K562 (cell line): Measurements from ENCODE around the gene ESX1. TPM values are rescaled to one million over a fixed set of nuclear protein-coding genes. Genes with fewer than 3 reads are reported as not detected.

Experiments
- ATAC-seq: fragments of 200-7000 bp; cut with Tn5 transposase; 3 replicates; pipeline ENCODE4 v1.9.1; 2020; ENCODE audit warnings: moderate library complexity
- BruUV-seq: library from RNA; stranded (reverse); fragments of 400-500 nt; replicated peaks from 2 replicates; lab custom pipeline; 2021; lab: Mats Ljungman, UMichigan
- CTCF ChIA-PET: fragments of 300-600 bp; formaldehyde crosslinking; extraction: SDS; loops from one replicate; lab custom pipeline; 2021; ENCODE audit warnings: low intra/inter-chr PET ratio; lab: Yijun Ruan, JAX
- POLR2A ChIA-PET: fragments of 300-600, 350-650 bp; sonication (Branson Sonifier 250); formaldehyde crosslinking; extraction: SDS; loops from one replicate; lab custom pipeline; 2021; ENCODE audit warnings: antibody characterized with exemption, inconsistent platforms; lab: Yijun Ruan, JAX
- DNase-seq, 4 experiments: peaks; one replicate each; pipeline versions ENCODE4 v3.0.0 to v3.0.0-alpha.2; 2011 to 2018; ENCODE audit warnings: low spot score in 3 of 4, mixed read lengths in 3 of 4; ENCODE audit errors: extremely low read depth in 1 of 4
- FAIRE-seq: peaks from 2 replicates; lab custom pipeline; 2011; peaks lifted over from hg19 to GRCh38; lab: Jason Lieb, UNC
- H2AFZ ChIP-seq: 2 replicates; pipeline ENCODE4 v1.6.0; 2011; ENCODE audit warnings: low read depth, low read length, control low read depth, inconsistent platforms
- H3K27ac ChIP-seq: fragments of 200-600 bp; 3 replicates; pipeline ENCODE4 v1.8.0; 2011; ENCODE audit warnings: low read depth, mild to moderate bottlenecking, control low read depth, inconsistent platforms, low read length, moderate library complexity, mixed read lengths; ENCODE audit errors: extremely low read depth
- H3K27me3 ChIP-seq, 2 experiments: fragments of 300-600 bp in 1 of 2; 2 replicates in 1 of 2; 3 replicates in 1 of 2; pipeline versions ENCODE4 v1.6.0 to v1.8.0; 2011; ENCODE audit warnings: inconsistent platforms in 2 of 2, low read length in 2 of 2, mild to moderate bottlenecking in 1 of 2, mixed read lengths in 1 of 2, moderate library complexity in 1 of 2; ENCODE audit not compliant: control insufficient read depth in 2 of 2, insufficient read depth in 2 of 2
- H3K36me3 ChIP-seq: fragments of 300-600 bp; 3 replicates; pipeline ENCODE4 v1.8.0; 2011; ENCODE audit warnings: mild to moderate bottlenecking, low read length, inconsistent platforms; ENCODE audit not compliant: control insufficient read depth, insufficient read depth
- H3K4me1 ChIP-seq, 2 experiments: fragments of 200-600 bp in 1 of 2; replicated peaks in 1 of 2; 2 replicates in 1 of 2; 3 replicates in 1 of 2; pipeline versions ENCODE4 v1.5.1 to v1.8.0; 2011; ENCODE audit warnings: inconsistent platforms in 2 of 2, low read length in 2 of 2, mild to moderate bottlenecking in 1 of 2, mixed read lengths in 1 of 2, moderate library complexity in 1 of 2; ENCODE audit not compliant: control insufficient read depth in 2 of 2, insufficient read depth in 2 of 2
- H3K4me2 ChIP-seq: 2 replicates; pipeline ENCODE4 v1.6.1; 2011; ENCODE audit warnings: low read length, control low read depth, inconsistent platforms, mixed read lengths; ENCODE audit not compliant: insufficient read depth
- H3K4me3 ChIP-seq: fragments of 200-600 bp; sonication (generic), shearing (Covaris generic); 2 replicates; pipeline ENCODE4 v1.5.1; 2016; ENCODE audit warnings: control low read depth, inconsistent platforms
- H3K79me2 ChIP-seq: fragments of 200-600 bp; 3 replicates; pipeline ENCODE4 v1.8.0; 2011; ENCODE audit warnings: low read length, inconsistent platforms; ENCODE audit not compliant: control insufficient read depth, insufficient read depth
- H3K9ac ChIP-seq, 2 experiments: 2 replicates each; pipeline versions ENCODE4 v1.6.0 to v1.6.1; 2011; ENCODE audit warnings: low read depth in 2 of 2, low read length in 2 of 2, control low read depth in 1 of 2, inconsistent platforms in 1 of 2, mild to moderate bottlenecking in 1 of 2, mixed read lengths in 1 of 2; ENCODE audit not compliant: insufficient read depth in 1 of 2
- H3K9me1 ChIP-seq: one replicate; pipeline ENCODE4 v1.6.0; 2011; ENCODE audit warnings: inconsistent platforms, mild to moderate bottlenecking, low read length, moderate library complexity; ENCODE audit not compliant: control insufficient read depth, insufficient read depth
- H3K9me3 ChIP-seq: replicated peaks from 2 replicates; pipeline ENCODE4 v1.5.1; 2011; ENCODE audit warnings: low read depth, low read length, inconsistent platforms; ENCODE audit not compliant: control insufficient read depth, insufficient read depth
- H4K20me1 ChIP-seq: replicated peaks from 2 replicates; pipeline ENCODE4 v1.6.1; 2011; ENCODE audit warnings: low read length, inconsistent platforms, mixed read lengths; ENCODE audit not compliant: control insufficient read depth, insufficient read depth
- HDAC2 ChIP-seq: fragments of 450-650 bp; IDR thresholded peaks from 2 replicates; pipeline ENCODE4 v1.6.1; 2016; ENCODE audit warnings: mild to moderate bottlenecking
- MYC ChIP-seq, 2 experiments: fragments of 250-450 bp in 1 of 2; sonication (Bioruptor Pico) in 1 of 2; IDR thresholded peaks; 2 replicates each; pipeline versions ENCODE4 v1.5.1 to v1.6.1; 2012 to 2021; ENCODE audit warnings: low read depth in 2 of 2, borderline replicate concordance in 1 of 2, improper control_type of control experiment in 1 of 2, low read length in 1 of 2, mild to moderate bottlenecking in 1 of 2, moderate library complexity in 1 of 2
- NONO ChIP-seq, 2 experiments: fragments of 200-400 bp in 1 of 2; fragments of 450-650 bp in 1 of 2; formaldehyde crosslinking in 1 of 2; IDR thresholded peaks; 2 replicates each; pipeline ENCODE4 v1.6.1; 2017; ENCODE audit warnings: low read depth in 2 of 2, mild to moderate bottlenecking in 2 of 2, moderate library complexity in 2 of 2, low read length in 1 of 2
- STAT5A ChIP-seq: IDR thresholded peaks from 2 replicates; pipeline ENCODE4 v1.6.1; 2012; ENCODE audit warnings: low read length, inconsistent platforms, borderline replicate concordance
- ZNF121 ChIP-seq: sonication (generic); formaldehyde crosslinking; conservative IDR thresholded peaks from 2 replicates; pipeline ENCODE4 v1.8.0; 2022; ENCODE audit warnings: missing genetic modification reagents
- ZNF589 ChIP-seq: fragments of 200-800 bp; sonication (Bioruptor generic); IDR thresholded peaks from 2 replicates; pipeline ENCODE4 v1.6.1; 2016; ENCODE audit warnings: low read depth, missing genetic modification characterization, missing compliant biosample characterization
- ZZZ3 ChIP-seq: fragments of 450-650 bp; IDR thresholded peaks from 2 replicates; pipeline ENCODE4 v1.6.1; 2016; ENCODE audit warnings: antibody characterized with exemption, mild to moderate bottlenecking, moderate library complexity
- WGBS: fragments of 100-300 bp; shearing (Covaris generic); methylation state at CpG from one replicate; pipeline ENCODE4 v1.1.6; 2016; ENCODE audit warnings: low coverage, mixed read lengths; ENCODE audit not compliant: insufficient coverage; ENCODE audit errors: missing lambda C conversion rate; 5-methylcytosine and 5-hydroxymethylcytosine counted together
- in situ Hi-C: fragments of 300-500 bp; cut with MboI; formaldehyde crosslinking; loops from 4 replicates; pipeline ENCODE4 v1.15.0; 2018; ENCODE audit warnings: inconsistent platforms, mixed read lengths
- intact Hi-C: fragments of 100-400 bp; cut with micrococcal nuclease; formaldehyde crosslinking; loops from 2 replicates; pipeline ENCODE4 v1.14.2; 2022
- polyA plus RNA-seq, 8 experiments: library from polyadenylated mRNA; depleted of rRNA in 4 of 8; stranded (reverse) in 5 of 8; unstranded in 3 of 8; fragments of >200 nt; fragmentation: Nextera tagmentation in 2 of 8; fragmentation: Illumina TruSeq in 1 of 8; extraction: Ambion mirVana in 2 of 8; extraction: Trizol in 1 of 8; gene quantifications; 2 replicates each; pipeline versions ENCODE4 v1.2.1 to v1.2.3, GENCODE V29; 2011 to 2014; ENCODE audit warnings: inconsistent platforms in 1 of 8, missing spikeins in 1 of 8
- total RNA-seq, 7 experiments: library from RNA; depleted of rRNA in 6 of 7; stranded (reverse); fragments of >200 nt in 6 of 7; fragmentation: Illumina TruSeq in 2 of 7; extraction: Trizol in 2 of 7; gene quantifications; 2 replicates each; pipeline versions ENCODE4 v1.2.1 to v1.2.3, GENCODE V29; 2011 to 2021; ENCODE audit warnings: low replicate concordance in 1 of 7
- TF ChIP-seq, protein P1 (sequence below): fragments of 450-650 bp; IDR thresholded peaks from one replicate; pipeline ENCODE4 v1.6.1; 2018; ENCODE audit warnings: mild to moderate bottlenecking, moderate library complexity; ENCODE audit not compliant: partially characterized antibody

ESX1 gene
- total and polyA plus RNA-seq, 9 of the 15 experiments (the other 6 are each of a cell fraction or from before 2014, with no cell fraction given) = not detected

DNA sequence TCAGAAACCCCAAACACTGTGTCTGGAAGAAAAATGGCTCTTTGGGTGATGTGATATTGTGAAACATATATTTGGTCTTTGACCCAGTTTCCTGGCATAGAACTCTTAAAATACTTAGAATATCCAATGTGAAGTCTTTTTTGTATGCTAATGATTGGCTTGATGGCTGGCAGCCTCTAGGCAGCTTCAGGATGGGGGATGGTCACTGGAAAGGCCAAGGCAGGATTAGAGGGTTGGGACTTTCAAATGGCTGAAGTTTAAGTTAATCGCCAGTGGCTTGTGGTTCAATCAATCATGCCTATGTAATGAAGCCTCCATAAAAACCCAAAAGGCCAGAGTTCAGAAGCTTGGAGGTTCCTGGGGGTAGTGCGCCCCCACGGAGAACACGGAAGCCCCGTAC is 33.5 kb upstream of the ESX1 start:
- no peaks in the 10 kb centered on the region for H3K9me1 ChIP-seq
- no peak for FAIRE-seq
- no peaks in the 10 kb centered on the region for H3K9me3 ChIP-seq
- no TSS peak for BruUV-seq
- H3K4me3 ChIP-seq = no peak overlapping the region
- H3K4me1 ChIP-seq = no peaks in the 10 kb centered on the region
- 7% methylated on average over 5 of the region's 5 CpGs for WGBS
- no peaks in the 10 kb centered on the region for H3K79me2 ChIP-seq
- H3K36me3 ChIP-seq = no peaks in the 10 kb centered on the region
- no peak overlapping the region for H3K27ac ChIP-seq
- in situ Hi-C loops (no loop called here), intact Hi-C loops (no loop called here)
- CTCF ChIA-PET = no interaction called here
- POLR2A ChIA-PET = no interaction called here
- no peak for ATAC-seq
- H3K9ac ChIP-seq = no peak overlapping the region
- no peak for TF ChIP-seq ZNF589
- no peak for TF ChIP-seq STAT5A
- no peak for TF ChIP-seq NONO (IDR thresholded peaks at IDR 0.05; ENCODE audit: low read depth in 2 of 2, low read length in 1 of 2)
- TF ChIP-seq ZZZ3 = no peak
- no peak for TF ChIP-seq HDAC2
- TF ChIP-seq ZNF121 (CRISPR knock-in tag) = no peak
- no peak for TF ChIP-seq MYC (IDR thresholded peaks at IDR 0.05; ENCODE audit: low read depth, low read length)
- TF ChIP-seq MYC (CRISPR knock-in tag; IDR thresholded peaks at IDR 0.05; ENCODE audit: borderline replicate concordance, low read depth) = no peak
- TF ChIP-seq, protein P1, sequence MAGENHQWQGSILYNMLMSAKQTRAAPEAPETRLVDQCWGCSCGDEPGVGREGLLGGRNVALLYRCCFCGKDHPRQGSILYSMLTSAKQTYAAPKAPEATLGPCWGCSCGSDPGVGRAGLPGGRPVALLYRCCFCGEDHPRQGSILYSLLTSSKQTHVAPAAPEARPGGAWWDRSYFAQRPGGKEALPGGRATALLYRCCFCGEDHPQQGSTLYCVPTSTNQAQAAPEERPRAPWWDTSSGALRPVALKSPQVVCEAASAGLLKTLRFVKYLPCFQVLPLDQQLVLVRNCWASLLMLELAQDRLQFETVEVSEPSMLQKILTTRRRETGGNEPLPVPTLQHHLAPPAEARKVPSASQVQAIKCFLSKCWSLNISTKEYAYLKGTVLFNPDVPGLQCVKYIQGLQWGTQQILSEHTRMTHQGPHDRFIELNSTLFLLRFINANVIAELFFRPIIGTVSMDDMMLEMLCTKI = no peak
- no peaks in the 10 kb centered on the region for H4K20me1 ChIP-seq
- no peaks in the 10 kb centered on the region for H3K27me3 ChIP-seq
- no peak overlapping the region for H3K4me2 ChIP-seq
- DNase-seq = no peak
- no peak overlapping the region for H2AFZ ChIP-seq
